ENCODE data around the gene CCNA1.

- TF ChIP-seq CTCF (conservative IDR thresholded peaks at IDR 0.05) (no peak), ZFX (IDR thresholded peaks at IDR 0.05) (no peak)
Observed at GRCh38 chr13:36413161-36413560, 19.1 kb upstream of the CCNA1 start.
